MG63 (cell line): Measurements from ENCODE around the gene TCP11L2. TPM values are rescaled to one million over a fixed set of nuclear protein-coding genes. Genes with fewer than 3 reads are reported as not detected.
A peak's percentile ranks its signal among the peaks of the same experiment; 100 is the strongest.
"Not testable (repeated sequence)": the region's sequence is repeated elsewhere in the genome, so short reads cannot be mapped to it uniquely, and the experiment has no call there.

Source experiments
- DNase-seq: peaks from one replicate; pipeline ENCODE4 v3.0.0-alpha.2; 2020
- H3K27me3 ChIP-seq: fragments of 250-450 bp; sonication (Bioruptor Pico); 2 replicates; pipeline ENCODE4 v1.5.1; 2020; ENCODE audit warnings: mild to moderate bottlenecking, moderate library complexity
- H3K36me3 ChIP-seq: fragments of 250-450 bp; sonication (Bioruptor Pico); 2 replicates; pipeline ENCODE4 v1.5.1; 2020; ENCODE audit warnings: mild to moderate bottlenecking, moderate library complexity
- H3K4me3 ChIP-seq: fragments of 250-450 bp; sonication (Bioruptor Pico); 2 replicates; pipeline ENCODE4 v1.5.1; 2020; ENCODE audit warnings: mild to moderate bottlenecking, moderate library complexity
- H3K9me3 ChIP-seq: fragments of 250-450 bp; sonication (Bioruptor Pico); 2 replicates; pipeline ENCODE4 v1.5.1; 2020; ENCODE audit warnings: mild to moderate bottlenecking, moderate library complexity
- total RNA-seq: library from RNA; depleted of rRNA; stranded (reverse); fragments of >200 nt; shearing (Covaris generic); gene quantifications from 2 replicates; pipeline ENCODE4 v1.2.3, GENCODE V29; 2014; ENCODE audit warnings: low replicate concordance

The TCP11L2 gene
- total RNA-seq, 1 experiment from 2014 or later: 33.9 TPM

DNA sequence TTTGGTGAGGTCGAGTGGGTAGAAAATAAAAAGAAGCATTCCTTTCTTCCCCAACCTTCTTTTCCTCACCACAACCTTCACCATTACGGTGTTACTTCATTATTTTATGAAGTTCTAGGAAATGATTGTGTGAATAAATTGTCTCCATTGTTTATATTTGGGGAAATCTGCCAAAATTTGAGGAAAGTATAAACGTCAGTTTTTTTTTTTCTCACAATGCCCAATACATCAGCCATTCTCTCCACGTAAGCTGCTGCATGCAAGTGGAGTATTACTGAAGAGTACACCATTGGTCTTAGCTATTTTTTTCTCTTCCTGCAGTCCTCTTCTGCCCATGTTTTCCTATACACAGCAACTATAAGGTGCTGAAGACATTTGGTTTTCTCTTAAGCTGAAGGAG, 45.9 kb downstream of the TCP11L2 start:
- Histone ChIP-seq H3K27me3 (no peaks in the 10 kb centered on the region), H3K36me3 (peaks cover 12% of the 10 kb centered on the region), H3K9me3 (no peaks in the 10 kb centered on the region), H3K4me3 (no peak overlapping the region)
- DNase-seq: no peak

DNA sequence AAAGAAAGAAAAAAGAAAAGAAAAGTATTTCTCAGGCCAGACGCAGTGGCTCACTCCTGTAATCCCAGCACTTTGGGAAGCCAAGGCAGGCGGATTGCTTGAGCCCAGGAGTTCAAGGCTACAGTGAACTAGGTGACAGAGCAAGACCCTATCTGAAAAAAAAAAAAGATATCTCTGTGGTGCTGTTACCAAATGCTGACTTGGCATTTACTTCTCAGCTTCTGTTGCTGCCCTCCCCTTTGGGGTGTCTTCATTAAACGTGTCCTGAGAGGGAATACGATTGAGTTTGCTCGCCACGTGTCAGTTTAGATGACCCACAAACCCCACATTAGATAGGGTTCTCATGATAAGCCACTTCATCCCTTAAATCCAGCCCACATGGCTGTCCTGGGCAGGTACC, 50.6 kb downstream of the TCP11L2 start:
- no peaks in the 10 kb centered on the region for H3K36me3 ChIP-seq
- no peak for DNase-seq
- no peaks in the 10 kb centered on the region for H3K27me3 ChIP-seq
- no peaks in the 10 kb centered on the region for H3K9me3 ChIP-seq
- no peak overlapping the region for H3K4me3 ChIP-seq

DNA sequence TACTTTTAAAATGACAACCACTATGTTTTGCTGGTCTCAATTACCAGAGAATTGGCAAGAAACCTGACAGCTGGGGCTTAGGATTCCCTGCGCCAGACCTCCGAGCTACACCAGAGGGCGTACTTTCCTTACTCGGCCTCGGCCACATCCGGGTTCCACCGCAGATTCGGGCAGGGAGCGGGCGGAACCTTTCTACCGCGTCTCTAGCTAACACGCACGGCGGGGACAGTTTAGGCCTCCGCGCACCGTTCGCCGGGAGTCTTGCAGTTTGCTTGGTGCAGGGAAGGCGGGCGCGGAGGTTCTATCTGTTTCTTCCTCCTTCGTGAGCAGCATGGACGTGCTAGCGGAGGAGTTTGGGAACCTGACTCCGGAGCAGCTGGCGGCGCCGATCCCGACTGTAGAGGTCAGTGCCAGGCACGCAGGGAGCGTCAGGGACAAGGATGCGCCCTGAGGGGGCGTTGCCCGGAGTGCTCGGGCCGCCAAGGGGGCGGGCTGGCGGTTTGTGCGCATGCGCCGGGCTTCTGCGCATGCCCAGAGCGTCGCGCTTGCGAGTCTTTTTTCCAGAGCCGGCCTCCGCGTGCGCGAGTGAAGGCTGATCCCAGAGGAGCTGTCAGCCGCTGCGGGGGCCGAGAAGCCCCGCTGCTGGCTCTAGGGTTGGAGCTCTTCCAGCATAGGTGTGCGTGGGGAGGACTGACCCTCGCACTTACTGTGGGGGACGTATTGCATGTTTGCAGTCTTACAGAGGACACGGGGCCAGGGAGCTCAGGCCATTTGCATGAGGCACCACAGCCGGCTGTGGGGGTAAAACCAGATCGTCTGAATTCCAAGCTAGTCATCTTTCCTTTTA, 55.2 kb downstream of the TCP11L2 start, which contains the start of gene POLR3B:
Gene POLR3B, plus strand, starts transcription at position 200 of the 847 bp plus-strand sequence. Its CDS starts 132 bp downstream, at position 332.
- no peaks in the 10 kb centered on the region for H3K36me3 ChIP-seq
- peak; percentile 95 for DNase-seq
- H3K27me3 ChIP-seq: no peaks in the 10 kb centered on the region
- peak within 1 kb of the TSS; percentile 80 for H3K4me3 ChIP-seq
- H3K9me3 ChIP-seq: no peaks in the 10 kb centered on the region

DNA sequence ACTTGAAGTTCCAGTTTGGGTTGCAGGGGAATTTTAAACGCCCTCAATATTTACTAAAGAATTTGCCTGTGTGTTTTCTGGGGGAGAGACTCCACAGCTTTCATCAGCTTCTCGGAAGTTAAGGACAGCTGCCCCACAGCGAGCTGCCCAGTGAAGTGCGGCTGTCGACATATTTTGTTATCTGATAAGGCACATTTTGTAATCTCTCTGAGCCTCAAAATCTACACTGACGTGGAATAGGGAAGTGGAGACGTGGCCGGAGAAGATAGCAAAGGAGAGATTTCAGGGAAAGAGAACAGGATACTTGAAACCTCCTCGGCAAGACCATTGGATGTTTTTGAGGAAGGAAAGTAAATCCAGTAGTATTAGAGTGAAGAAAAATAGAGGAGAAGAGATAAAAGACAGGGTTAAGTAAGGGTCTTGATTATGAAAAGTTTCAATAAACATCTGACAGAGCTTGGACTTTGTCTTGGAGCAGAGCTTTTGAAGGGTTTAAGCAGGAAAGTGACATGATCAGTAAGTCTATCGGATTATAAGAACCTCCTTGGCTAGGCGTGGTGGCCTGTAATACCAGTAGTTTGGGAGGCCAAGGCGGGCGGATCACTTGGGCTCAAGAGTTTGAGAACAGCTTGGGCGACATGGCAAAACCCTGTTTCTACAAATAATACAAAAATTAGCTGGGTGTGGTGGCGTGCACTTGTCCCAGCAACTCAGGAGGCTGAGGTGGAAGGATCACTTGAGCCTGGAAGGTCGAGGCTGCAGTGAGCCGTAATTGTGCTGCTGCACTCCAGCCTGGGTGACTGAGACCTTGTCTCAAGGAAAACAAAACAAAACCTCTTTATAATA, 56.1 kb downstream of the TCP11L2 start:
- no peaks in the 10 kb centered on the region for H3K9me3 ChIP-seq
- DNase-seq: no peak
- H3K36me3 ChIP-seq: peaks cover 5% of the 10 kb centered on the region
- no peaks in the 10 kb centered on the region for H3K27me3 ChIP-seq
- H3K4me3 ChIP-seq: peak overlapping the region; percentile 80

DNA sequence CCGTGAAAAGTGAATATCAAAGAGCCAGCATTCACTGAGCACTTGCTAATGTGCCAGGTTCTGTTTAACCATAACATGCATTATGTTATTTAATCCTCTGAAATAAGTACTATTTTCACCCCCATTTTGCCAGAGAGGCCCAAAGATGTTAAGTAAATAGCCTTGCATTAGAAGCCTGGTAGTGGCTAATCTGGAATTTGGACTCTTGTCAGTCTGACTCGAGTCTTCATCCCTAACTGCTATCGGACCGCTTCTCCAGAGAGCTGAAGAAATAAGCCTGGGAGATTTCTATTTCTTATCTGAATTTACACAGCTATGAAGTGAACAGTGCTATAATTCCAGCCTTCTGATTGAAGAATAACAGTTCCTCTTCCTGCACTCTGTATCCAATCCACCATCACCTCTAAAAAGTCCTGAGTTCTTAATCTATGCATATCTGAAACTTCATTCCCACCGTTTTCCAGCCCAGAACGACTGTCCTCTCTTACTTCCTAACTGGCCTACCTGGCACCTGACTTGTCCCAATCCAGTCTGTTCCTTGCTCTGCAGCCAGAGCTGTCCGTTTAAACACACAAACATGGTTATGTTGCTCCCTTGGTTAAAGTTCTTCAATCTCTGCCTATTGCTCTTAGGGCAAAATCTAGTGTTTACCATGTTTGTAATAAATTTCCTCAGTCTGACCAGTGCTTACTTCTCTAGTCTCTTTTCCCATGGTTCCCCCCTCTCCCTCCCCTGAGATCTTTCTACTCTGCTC, 57.3 kb downstream of the TCP11L2 start:
- Histone ChIP-seq H3K4me3 (no peak overlapping the region), H3K36me3 (peaks cover 7% of the 10 kb centered on the region), H3K9me3 (no peaks in the 10 kb centered on the region), H3K27me3 (no peaks in the 10 kb centered on the region)
- DNase-seq: no peak

DNA sequence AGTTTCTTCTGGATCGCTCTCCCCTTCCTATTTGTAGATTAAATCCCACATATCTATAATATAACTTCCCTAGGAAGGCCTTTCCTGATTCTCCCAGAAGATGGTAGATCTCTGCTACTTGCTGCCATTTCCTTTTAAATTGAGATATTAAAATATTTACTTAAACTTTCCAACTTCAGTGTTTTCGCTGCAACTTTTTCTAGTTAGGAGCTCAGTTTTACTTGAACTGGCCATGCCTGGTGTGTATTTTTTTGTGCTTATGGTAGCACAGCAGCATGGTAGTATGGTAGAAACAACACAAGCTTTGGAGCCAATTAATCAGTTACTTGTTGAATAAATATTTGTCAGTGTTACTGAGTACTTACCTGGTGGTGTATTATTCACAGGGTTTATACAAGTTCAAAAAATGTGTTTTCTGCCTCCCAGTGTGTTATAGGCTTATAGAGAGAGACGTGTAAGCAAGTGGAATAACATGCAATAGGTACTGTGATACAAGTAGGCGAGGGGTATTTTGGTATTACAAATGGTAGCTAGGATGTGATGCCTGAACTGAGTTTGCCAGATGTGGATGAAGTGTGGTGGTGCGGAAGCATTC, 58.0 kb downstream of the TCP11L2 start:
- H3K27me3 ChIP-seq: no peaks in the 10 kb centered on the region
- no peaks in the 10 kb centered on the region for H3K9me3 ChIP-seq
- no peak overlapping the region for H3K4me3 ChIP-seq
- DNase-seq: no peak
- H3K36me3 ChIP-seq: peaks cover 7% of the 10 kb centered on the region

DNA sequence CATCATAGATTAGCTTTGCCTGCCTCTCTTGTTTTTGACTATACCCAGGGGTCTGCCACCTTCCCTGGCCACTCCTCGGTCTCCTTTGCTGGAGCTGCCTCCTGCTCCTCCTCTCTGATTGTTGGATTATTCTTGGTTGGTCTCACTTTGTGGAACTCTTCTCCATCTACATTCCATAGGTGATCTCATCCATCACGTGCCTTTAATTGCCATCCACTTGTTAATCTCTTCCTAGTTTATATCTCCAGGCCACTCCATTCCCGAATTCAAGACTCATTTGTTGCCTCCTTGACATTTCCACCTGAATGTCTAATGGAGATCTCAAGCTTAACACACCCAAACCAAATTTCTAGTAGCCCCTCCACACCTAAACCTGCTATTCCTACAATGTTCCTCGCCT, 60.4 kb downstream of the TCP11L2 start:
- H3K9me3 ChIP-seq: no peaks in the 10 kb centered on the region
- H3K27me3 ChIP-seq: no peaks in the 10 kb centered on the region
- no peak overlapping the region for H3K4me3 ChIP-seq
- DNase-seq: no peak
- peaks cover 14% of the 10 kb centered on the region for H3K36me3 ChIP-seq

DNA sequence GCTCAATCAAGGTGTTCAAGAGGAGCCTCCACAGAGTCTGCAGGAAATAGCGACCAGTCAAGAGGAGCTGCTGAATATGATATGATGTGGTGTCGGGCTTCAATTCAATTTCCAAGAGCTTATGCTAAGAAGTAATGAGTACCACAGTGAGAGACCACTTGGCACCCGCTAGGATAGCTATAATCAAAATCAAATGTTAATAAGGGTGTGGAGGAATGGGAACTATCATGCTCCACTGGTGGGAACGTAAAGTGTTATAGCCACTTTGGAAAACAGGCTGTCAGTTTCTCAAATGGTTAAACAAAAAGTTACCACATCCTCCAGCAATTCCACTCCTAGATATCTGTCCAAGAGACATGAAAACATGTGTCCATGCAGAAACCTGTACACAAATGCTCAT, 61.7 kb downstream of the TCP11L2 start:
- Histone ChIP-seq H3K9me3 (no peaks in the 10 kb centered on the region), H3K4me3 (no peak overlapping the region), H3K27me3 (no peaks in the 10 kb centered on the region), H3K36me3 (peaks cover 16% of the 10 kb centered on the region)
- no peak for DNase-seq

DNA sequence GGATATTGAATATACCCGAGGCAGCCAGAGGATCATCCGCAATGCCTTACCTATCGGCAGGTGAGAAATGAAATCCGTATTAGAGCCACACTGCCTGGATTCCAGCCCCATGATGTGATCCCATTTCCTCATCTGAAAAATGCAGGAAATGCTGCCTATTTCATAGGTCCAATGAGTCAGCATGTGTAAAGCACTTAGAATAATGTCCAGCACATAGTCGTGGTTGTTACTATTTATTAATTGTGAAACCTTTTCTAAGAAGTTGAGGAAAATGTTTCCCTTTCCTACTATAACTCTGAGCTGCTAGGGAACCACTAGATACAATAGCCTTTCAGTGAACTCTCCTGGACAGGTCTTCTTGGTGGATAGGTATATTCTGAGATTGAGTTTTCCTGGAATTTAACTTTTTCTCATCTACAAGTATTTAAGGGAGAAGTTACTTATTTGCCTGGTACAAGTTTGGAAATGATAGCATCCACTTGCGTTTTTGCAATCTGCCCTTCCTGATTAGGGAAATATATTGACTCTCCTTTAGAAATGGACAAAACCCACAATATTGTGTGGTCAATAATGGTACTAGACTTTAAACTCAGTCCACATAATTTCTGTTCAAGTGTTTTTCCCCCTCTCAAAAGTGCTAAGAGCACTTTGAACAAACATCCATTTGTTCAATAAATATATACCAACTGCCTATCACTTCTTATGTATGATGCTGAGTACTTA, 67.3 kb downstream of the TCP11L2 start:
- Histone ChIP-seq H3K27me3 (no peaks in the 10 kb centered on the region), H3K4me3 (no peak overlapping the region), H3K9me3 (no peaks in the 10 kb centered on the region), H3K36me3 (peaks cover 21% of the 10 kb centered on the region)
- DNase-seq: peak; percentile 17

DNA sequence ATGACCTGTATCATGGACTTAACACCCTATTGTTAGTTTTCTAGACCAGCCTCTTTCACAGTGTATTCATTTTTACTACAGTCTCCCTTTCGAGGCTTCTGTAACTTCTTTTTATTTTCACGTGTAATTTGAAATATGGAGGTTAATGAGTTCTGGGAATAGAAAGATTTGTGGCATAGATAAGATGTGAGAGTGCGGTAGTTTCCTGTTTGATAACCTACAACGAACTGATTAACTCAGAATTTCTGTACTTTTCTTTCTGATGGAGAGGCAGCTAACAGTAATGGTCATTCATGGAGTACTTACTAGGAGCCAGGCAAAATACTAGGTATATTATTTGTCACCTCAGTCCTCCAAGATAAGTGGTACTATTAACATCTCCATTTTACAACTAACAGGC, 76.3 kb downstream of the TCP11L2 start:
- Histone ChIP-seq H3K27me3 (no peaks in the 10 kb centered on the region), H3K9me3 (no peaks in the 10 kb centered on the region), H3K36me3 (peaks cover 59% of the 10 kb centered on the region), H3K4me3 (no peak overlapping the region)
- DNase-seq: no peak

DNA sequence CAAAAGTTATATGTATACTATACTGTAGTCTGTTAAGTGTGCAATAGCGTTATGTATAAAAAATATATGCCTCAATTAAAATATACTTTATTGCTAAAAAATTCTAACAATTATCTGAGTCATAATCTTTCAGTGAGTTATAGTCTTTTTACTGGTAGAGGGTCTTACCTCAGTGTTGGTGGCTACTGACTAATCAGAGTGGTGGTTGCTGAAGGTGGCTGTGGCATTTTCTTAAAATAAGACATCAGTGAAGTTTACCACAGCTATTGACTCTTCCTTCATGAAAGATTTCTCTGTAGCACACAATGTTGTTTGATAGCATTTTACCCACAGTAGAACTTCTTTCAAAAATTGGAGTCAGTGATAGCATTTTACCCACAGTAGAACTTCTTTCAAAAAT, 78.4 kb downstream of the TCP11L2 start:
- DNase-seq: no peak
- Histone ChIP-seq H3K27me3 (no peaks in the 10 kb centered on the region), H3K9me3 (no peaks in the 10 kb centered on the region), H3K36me3 (peaks cover 60% of the 10 kb centered on the region), H3K4me3 (no peak overlapping the region)

DNA sequence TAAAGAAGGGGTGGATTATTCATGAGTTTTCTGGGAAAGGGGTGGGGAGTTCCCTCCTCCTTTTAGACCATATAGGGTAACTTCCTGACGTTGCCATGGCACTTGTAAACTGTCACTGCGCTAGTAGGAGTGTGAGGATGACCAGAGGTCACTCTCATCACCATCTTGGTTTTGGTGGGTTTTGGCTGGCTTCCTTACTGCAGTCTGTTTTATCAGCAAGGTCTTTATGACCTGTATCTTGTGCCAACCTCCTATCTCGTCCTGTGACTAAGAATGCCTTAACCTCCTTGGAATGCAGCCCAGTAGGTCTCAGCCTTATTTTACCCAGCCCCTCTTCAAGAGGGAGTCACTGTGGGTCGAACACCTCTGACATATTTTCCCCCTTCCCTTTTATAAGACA, 79.3 kb downstream of the TCP11L2 start:
- not testable (repeated sequence) for H3K4me3 ChIP-seq

DNA sequence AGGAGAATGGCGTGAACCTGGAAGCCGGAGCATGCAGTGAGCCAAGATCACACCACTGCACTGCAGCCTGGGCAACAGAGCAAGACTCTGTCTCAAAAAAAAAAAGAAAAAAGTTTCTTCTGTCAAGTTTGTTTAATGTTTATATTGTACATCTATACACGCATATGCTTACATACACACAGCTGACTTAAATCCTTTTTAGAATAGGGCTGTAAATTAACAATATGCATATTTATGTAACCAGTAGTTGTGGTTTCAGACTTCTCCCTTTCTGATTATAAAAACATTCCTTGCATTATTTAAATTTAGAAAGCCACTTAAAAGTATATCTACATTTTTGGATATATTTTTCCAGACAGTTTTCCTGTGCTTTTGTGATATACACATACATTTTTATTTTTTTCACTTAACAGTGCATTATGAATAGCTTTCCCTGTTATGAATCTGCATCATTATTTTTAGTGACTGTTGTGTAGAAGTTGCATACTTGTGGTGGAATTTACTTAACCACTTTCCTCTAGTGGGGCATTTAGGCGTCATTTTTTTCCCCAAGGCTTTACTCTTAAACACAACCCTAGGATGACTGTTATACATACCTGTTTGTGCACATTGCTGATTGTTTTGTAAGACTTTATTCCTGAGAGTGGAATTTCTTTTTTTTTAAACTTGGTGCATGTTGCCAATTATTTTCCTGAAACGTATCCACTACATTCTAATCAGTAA, 84.4 kb downstream of the TCP11L2 start:
- Histone ChIP-seq H3K9me3 (no peaks in the 10 kb centered on the region), H3K36me3 (peaks cover 17% of the 10 kb centered on the region), H3K4me3 (no peak overlapping the region), H3K27me3 (no peaks in the 10 kb centered on the region)
- no peak for DNase-seq

More for the DNA sequence above, 79.3 kb downstream of the TCP11L2 start:
- not testable (repeated sequence) for DNase-seq, H3K9me3 ChIP-seq, H3K27me3 ChIP-seq
- peaks cover 64% of the 10 kb centered on the region for H3K36me3 ChIP-seq

DNA sequence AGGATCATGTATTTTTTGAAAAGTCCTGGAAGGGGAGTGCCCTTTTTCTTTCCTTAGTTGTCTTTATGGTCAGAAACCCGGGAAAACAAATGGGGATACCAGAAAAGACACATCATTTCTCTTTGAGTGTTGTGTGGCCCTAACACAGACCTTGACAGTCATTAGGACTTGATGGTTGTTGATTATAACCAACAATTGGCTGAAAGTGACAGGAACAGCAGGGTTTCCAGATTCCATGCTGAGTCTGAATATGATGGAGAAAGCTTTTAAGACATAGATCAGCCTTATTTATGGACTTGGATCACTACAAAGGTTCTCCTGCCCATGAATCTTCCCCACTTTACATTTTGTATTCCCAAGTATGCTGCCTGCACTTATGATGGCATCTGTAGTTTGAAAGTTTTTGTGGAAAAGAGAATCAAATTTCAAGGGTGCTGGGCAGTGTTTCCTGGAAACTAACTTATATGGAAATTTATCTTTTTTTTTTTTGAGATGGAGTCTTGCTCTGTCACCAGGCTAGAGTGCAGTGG, 85.4 kb downstream of the TCP11L2 start:
- Histone ChIP-seq H3K4me3 (no peak overlapping the region), H3K36me3 (peaks cover 17% of the 10 kb centered on the region), H3K9me3 (no peaks in the 10 kb centered on the region), H3K27me3 (no peaks in the 10 kb centered on the region)
- no peak for DNase-seq

DNA sequence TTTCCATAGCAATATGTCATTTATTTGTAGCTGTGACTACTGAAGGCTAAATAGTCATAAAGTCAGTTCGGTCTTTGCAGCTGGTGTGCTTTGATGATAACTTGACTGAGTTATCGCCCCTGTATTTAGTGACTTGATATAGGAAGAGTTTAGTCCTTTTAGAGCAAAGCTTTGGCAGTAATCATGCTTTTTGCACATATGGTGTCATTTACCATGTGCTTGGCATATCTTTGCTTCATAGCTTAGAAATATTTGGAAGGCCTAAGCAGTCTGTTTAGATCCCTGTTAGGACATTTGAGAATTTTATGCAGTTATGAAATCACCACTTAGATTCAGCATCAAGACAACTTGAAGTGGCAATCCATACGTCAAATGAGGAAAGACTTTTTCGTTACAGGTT, 86.6 kb downstream of the TCP11L2 start:
- Histone ChIP-seq H3K4me3 (no peak overlapping the region), H3K27me3 (no peaks in the 10 kb centered on the region), H3K9me3 (no peaks in the 10 kb centered on the region), H3K36me3 (peaks cover 25% of the 10 kb centered on the region)
- no peak for DNase-seq
